HUES48 (cell line): ENCODE data around the gene CD6.

Source experiments
- H3K27ac ChIP-seq: one replicate; pipeline ENCODE4 v1.7.0; 2013; ENCODE audit warnings: low read depth, low read length, inconsistent platforms
- H3K27me3 ChIP-seq: 2 replicates; pipeline ENCODE4 v1.6.1; 2013; ENCODE audit warnings: mild to moderate bottlenecking, low read length; ENCODE audit not compliant: control insufficient read depth, insufficient read depth
- H3K36me3 ChIP-seq: 2 replicates; pipeline ENCODE4 v1.6.1; 2013; ENCODE audit warnings: low read length; ENCODE audit not compliant: control insufficient read depth, insufficient read depth
- H3K4me1 ChIP-seq: 2 replicates; pipeline ENCODE4 v1.6.1; 2013; ENCODE audit warnings: mild to moderate bottlenecking, low read length; ENCODE audit not compliant: control insufficient read depth, insufficient read depth
- H3K4me3 ChIP-seq: 2 replicates; pipeline ENCODE4 v1.5.1; 2013; ENCODE audit warnings: mild to moderate bottlenecking, low read depth, low read length
- H3K9ac ChIP-seq: 2 replicates; pipeline ENCODE4 v1.6.1; 2013; ENCODE audit warnings: mild to moderate bottlenecking, low read depth, low read length, moderate library complexity
- H3K9me3 ChIP-seq: 2 replicates; pipeline ENCODE4 v1.6.1; 2013; ENCODE audit warnings: low read length; ENCODE audit not compliant: control insufficient read depth, insufficient read depth

Gene CD6

GRCh38 chr11:60996381-60997138 lies 25.1 kb downstream of the CD6 start:
- Histone ChIP-seq H3K36me3 (no peaks in the 10 kb centered on the region), H3K9ac (no peak overlapping the region), H3K9me3 (no peaks in the 10 kb centered on the region), H3K27me3 (0 out of 2 replicates have a peak, but pooled peaks cover 3% of the 10 kb centered on the region), H3K27ac (no peak overlapping the region), H3K4me3 (no peak overlapping the region), H3K4me1 (no peaks in the 10 kb centered on the region)

- no peaks in the 10 kb centered on the region for H3K36me3 ChIP-seq
- H3K27me3 ChIP-seq: peaks cover 19% of the 10 kb centered on the region
- no peak overlapping the region for H3K27ac ChIP-seq
- H3K9me3 ChIP-seq: no peaks in the 10 kb centered on the region
- H3K9ac ChIP-seq: no peak overlapping the region
- H3K4me3 ChIP-seq: no peak overlapping the region
- no peaks in the 10 kb centered on the region for H3K4me1 ChIP-seq
Measured at GRCh38 chr11:61000426-61000825, 28.9 kb downstream of the CD6 start.

GRCh38 chr11:61001931-61002330 lies 30.5 kb downstream of the CD6 start:
- no peaks in the 10 kb centered on the region for H3K36me3 ChIP-seq
- H3K27me3 ChIP-seq: peaks cover 33% of the 10 kb centered on the region
- H3K4me1 ChIP-seq: no peaks in the 10 kb centered on the region
- no peaks in the 10 kb centered on the region for H3K9me3 ChIP-seq
- no peak overlapping the region for H3K4me3 ChIP-seq
- no peak overlapping the region for H3K27ac ChIP-seq
- no peak overlapping the region for H3K9ac ChIP-seq

GRCh38 chr11:61002598-61002997 lies 31.1 kb downstream of the CD6 start:
- no peak overlapping the region for H3K9ac ChIP-seq
- no peak overlapping the region for H3K27ac ChIP-seq
- H3K36me3 ChIP-seq: no peaks in the 10 kb centered on the region
- no peaks in the 10 kb centered on the region for H3K4me1 ChIP-seq
- no peaks in the 10 kb centered on the region for H3K9me3 ChIP-seq
- H3K27me3 ChIP-seq: peaks cover 40% of the 10 kb centered on the region
- H3K4me3 ChIP-seq: no peak overlapping the region

- Histone ChIP-seq H3K27me3 (peaks cover 56% of the 10 kb centered on the region), H3K4me3 (no peak overlapping the region), H3K9ac (no peak overlapping the region)
Measured at GRCh38 chr11:61004180-61004611, 32.7 kb downstream of the CD6 start.

GRCh38 chr11:61004761-61005181 lies 33.3 kb downstream of the CD6 start:
- no peak overlapping the region for H3K4me3 ChIP-seq
- peaks cover 62% of the 10 kb centered on the region for H3K27me3 ChIP-seq
- H3K4me1 ChIP-seq: no peaks in the 10 kb centered on the region
- no peaks in the 10 kb centered on the region for H3K9me3 ChIP-seq
- H3K36me3 ChIP-seq: no peaks in the 10 kb centered on the region
- no peak overlapping the region for H3K27ac ChIP-seq
- H3K9ac ChIP-seq: no peak overlapping the region

More at GRCh38 chr11:61004180-61004611, 32.7 kb downstream of the CD6 start:
- no peaks in the 10 kb centered on the region for H3K36me3 ChIP-seq
- H3K9me3 ChIP-seq: no peaks in the 10 kb centered on the region
- no peak overlapping the region for H3K27ac ChIP-seq
- no peaks in the 10 kb centered on the region for H3K4me1 ChIP-seq

- Histone ChIP-seq H3K4me3 (peak overlapping the region; percentile 53), H3K36me3 (no peaks in the 10 kb centered on the region), H3K9ac (no peak overlapping the region), H3K4me1 (no peaks in the 10 kb centered on the region), H3K27me3 (peaks cover 86% of the 10 kb centered on the region), H3K27ac (no peak overlapping the region), H3K9me3 (no peaks in the 10 kb centered on the region)
Measured at GRCh38 chr11:61007383-61007955, 36.0 kb downstream of the CD6 start.

- no peak overlapping the region for H3K9ac ChIP-seq
- H3K27ac ChIP-seq: no peak overlapping the region
- H3K36me3 ChIP-seq: no peaks in the 10 kb centered on the region
- H3K27me3 ChIP-seq: peaks cover 92% of the 10 kb centered on the region
- H3K4me3 ChIP-seq: peak overlapping the region; percentile 53
- H3K9me3 ChIP-seq: no peaks in the 10 kb centered on the region
- no peaks in the 10 kb centered on the region for H3K4me1 ChIP-seq
Measured at GRCh38 chr11:61007956-61008896, 36.7 kb downstream of the CD6 start.

GRCh38 chr11:61008971-61009370 lies 37.5 kb downstream of the CD6 start:
- Histone ChIP-seq H3K9me3 (no peaks in the 10 kb centered on the region), H3K36me3 (no peaks in the 10 kb centered on the region), H3K27me3 (peaks cover 96% of the 10 kb centered on the region), H3K4me1 (no peaks in the 10 kb centered on the region), H3K9ac (no peak overlapping the region), H3K27ac (no peak overlapping the region), H3K4me3 (no peak overlapping the region; the same call in 1 of the 2 replicates)

- Histone ChIP-seq H3K9me3 (no peaks in the 10 kb centered on the region), H3K4me1 (no peaks in the 10 kb centered on the region), H3K9ac (no peak overlapping the region), H3K36me3 (no peaks in the 10 kb centered on the region), H3K4me3 (no peak overlapping the region), H3K27ac (no peak overlapping the region), H3K27me3 (peaks cover 90% of the 10 kb centered on the region)
Measured at GRCh38 chr11:61009392-61010275, 38.2 kb downstream of the CD6 start.
